Astrocyte (in vitro differentiated cells and primary cell): ENCODE measurements around the gene EMID1. TPM values are rescaled to one million over a fixed set of nuclear protein-coding genes. Genes with fewer than 3 reads are reported as not detected.

Experiments used
- DNase-seq: peaks from one replicate; pipeline ENCODE4 v3.0.0-alpha.2; 2010; ENCODE audit warnings: low read depth
- FAIRE-seq: peaks from 2 replicates; lab custom pipeline; 2011; peaks lifted over from hg19 to GRCh38; lab: Jason Lieb, UNC
- H2AFZ ChIP-seq: 2 replicates; pipeline ENCODE4 v1.6.0; 2012; ENCODE audit warnings: low read depth, low read length, inconsistent platforms
- H3K27ac ChIP-seq: 2 replicates; pipeline ENCODE4 v1.5.1; 2011; ENCODE audit warnings: low read depth, low read length, inconsistent platforms
- H3K27me3 ChIP-seq: 2 replicates; pipeline ENCODE4 v1.6.0; 2011; ENCODE audit warnings: low read length, inconsistent platforms; ENCODE audit not compliant: insufficient read depth
- H3K36me3 ChIP-seq: 2 replicates; pipeline ENCODE4 v1.5.1; 2011; ENCODE audit warnings: low read length, inconsistent platforms; ENCODE audit not compliant: insufficient read depth
- H3K4me1 ChIP-seq: 2 replicates; pipeline ENCODE4 v1.5.1; 2011; ENCODE audit warnings: low read length, inconsistent platforms; ENCODE audit not compliant: insufficient read depth
- H3K4me2 ChIP-seq: 2 replicates; pipeline ENCODE4 v1.6.0; 2012; ENCODE audit warnings: low read length, inconsistent platforms
- H3K4me3 ChIP-seq: 2 replicates; pipeline ENCODE4 v1.5.1; 2011; ENCODE audit warnings: low read depth, mild to moderate bottlenecking, low read length, inconsistent platforms; ENCODE audit not compliant: insufficient read depth
- H3K79me2 ChIP-seq: 2 replicates; pipeline ENCODE4 v1.6.0; 2012; ENCODE audit warnings: mild to moderate bottlenecking, low read length, inconsistent platforms; ENCODE audit not compliant: insufficient read depth
- H3K9ac ChIP-seq: 2 replicates; pipeline ENCODE4 v1.6.0; 2012; ENCODE audit warnings: mild to moderate bottlenecking, low read length, inconsistent platforms
- H3K9me3 ChIP-seq: 2 replicates; pipeline ENCODE4 v1.5.1; 2012; ENCODE audit warnings: low read depth, mild to moderate bottlenecking, low read length, inconsistent platforms; ENCODE audit not compliant: insufficient read depth
- H4K20me1 ChIP-seq: 2 replicates; pipeline ENCODE4 v1.6.0; 2012; ENCODE audit warnings: low read length, inconsistent platforms; ENCODE audit not compliant: insufficient read depth
- H3K27ac Mint-ChIP-seq: one replicate; pipeline ENCODE4 v1.8.0; 2021; ENCODE audit warnings: mild to moderate bottlenecking, mixed read lengths; ENCODE audit not compliant: unreplicated experiment
- H3K27me3 Mint-ChIP-seq: one replicate; pipeline ENCODE4 v1.8.0; 2021; ENCODE audit warnings: low read depth, mixed read lengths; ENCODE audit not compliant: unreplicated experiment
- H3K36me3 Mint-ChIP-seq: one replicate; pipeline ENCODE4 v1.8.0; 2021; ENCODE audit warnings: low read depth, mixed read lengths; ENCODE audit not compliant: unreplicated experiment
- H3K4me1 Mint-ChIP-seq: one replicate; pipeline ENCODE4 v1.8.0; 2021; ENCODE audit warnings: low read depth, mixed read lengths; ENCODE audit not compliant: unreplicated experiment
- H3K4me3 Mint-ChIP-seq: one replicate; pipeline ENCODE4 v1.8.0; 2021; ENCODE audit warnings: mild to moderate bottlenecking, moderate library complexity, mixed read lengths; ENCODE audit not compliant: unreplicated experiment
- H3K9me3 Mint-ChIP-seq: one replicate; pipeline ENCODE4 v1.8.0; 2021; ENCODE audit warnings: mild to moderate bottlenecking, mixed read lengths; ENCODE audit not compliant: unreplicated experiment
- CTCF ChIP-seq: IDR thresholded peaks from 2 replicates; pipeline ENCODE4 v1.5.1; 2011; ENCODE audit warnings: low read depth, mild to moderate bottlenecking, inconsistent platforms, low read length, moderate library complexity; ENCODE audit not compliant: insufficient read depth
- EZH2 ChIP-seq: IDR thresholded peaks from 2 replicates; pipeline ENCODE4 v1.6.1; 2012; ENCODE audit warnings: mild to moderate bottlenecking, low read length, inconsistent platforms; ENCODE audit not compliant: insufficient read depth
- total RNA-seq: library from RNA; stranded (reverse); gene quantifications from 2 replicates; pipeline ENCODE4 v1.2.1, GENCODE V29; 2021

EMID1 gene
- total RNA-seq, 1 donor from 2014 or later = 0.34 TPM

GRCh38 chr22:29265305-29265704, 59.6 kb downstream of the EMID1 start:
- Histone ChIP-seq H3K27me3 (no peaks in the 10 kb centered on the region), H3K4me3 (no peak overlapping the region), H3K9ac (no peak overlapping the region), H3K79me2 (peaks cover 47% of the 10 kb centered on the region), H3K27ac (no peak overlapping the region), H3K9me3 (no peaks in the 10 kb centered on the region), H3K4me1 (peaks cover 22% of the 10 kb centered on the region), H3K4me2 (no peak overlapping the region), H2AFZ (no peak overlapping the region), H3K36me3 (peaks cover 7% of the 10 kb centered on the region), H4K20me1 (peaks cover 24% of the 10 kb centered on the region)
- peaks cover 12% of the 10 kb centered on the region for H3K4me1 Mint-ChIP-seq
- TF ChIP-seq CTCF (no peak), EZH2 (no peak)
- no peak overlapping the region for H3K4me3 Mint-ChIP-seq
- DNase-seq (no peak), FAIRE-seq (no peak)
- H3K9me3 Mint-ChIP-seq = no peaks in the 10 kb centered on the region
- H3K27ac Mint-ChIP-seq = no peak overlapping the region
- H3K36me3 Mint-ChIP-seq = peaks cover 9% of the 10 kb centered on the region
- no peaks in the 10 kb centered on the region for H3K27me3 Mint-ChIP-seq

- Histone ChIP-seq H3K9ac (no peak overlapping the region), H3K4me2 (peak overlapping the region; percentile 89)
Observed at GRCh38 chr22:29265929-29266328, 60.2 kb downstream of the EMID1 start.

More at GRCh38 chr22:29265929-29266328, 60.2 kb downstream of the EMID1 start:
- Mint-ChIP-seq H3K36me3 (peaks cover 9% of the 10 kb centered on the region), H3K4me3 (peak overlapping the region; percentile 95), H3K27ac (peak overlapping the region; percentile 99), H3K9me3 (no peaks in the 10 kb centered on the region), H3K4me1 (peaks cover 18% of the 10 kb centered on the region), H3K27me3 (no peaks in the 10 kb centered on the region)
- Histone ChIP-seq H3K4me3 (no peak overlapping the region), H4K20me1 (peaks cover 28% of the 10 kb centered on the region), H3K4me1 (peaks cover 28% of the 10 kb centered on the region), H3K27ac (no peak overlapping the region), H3K79me2 (peaks cover 53% of the 10 kb centered on the region), H3K9me3 (no peaks in the 10 kb centered on the region), H3K27me3 (no peaks in the 10 kb centered on the region), H2AFZ (no peak overlapping the region), H3K36me3 (peaks cover 9% of the 10 kb centered on the region)
- DNase-seq (no peak), FAIRE-seq (no peak)
- TF ChIP-seq CTCF (no peak), EZH2 (no peak)
